ENCODE data around the gene HNRNPA1L2.
A peak's percentile ranks its signal among the peaks of the same experiment; 100 is the strongest.
"Not testable (repeated sequence)": the region's sequence is repeated elsewhere in the genome, so short reads cannot be mapped to it uniquely, and the experiment has no call there.

HNRNPA1L2 gene

GRCh38 chr13:52646967-52647366 is 4.7 kb downstream of the HNRNPA1L2 start:
- no peak for DNase-seq (ENCODE audit: low read depth in 2 of 2)

- DNase-seq (ENCODE audit: low read depth in 2 of 2), result no peak
Observed at GRCh38 chr13:52650731-52651130, 8.5 kb downstream of the HNRNPA1L2 start.

DNA sequence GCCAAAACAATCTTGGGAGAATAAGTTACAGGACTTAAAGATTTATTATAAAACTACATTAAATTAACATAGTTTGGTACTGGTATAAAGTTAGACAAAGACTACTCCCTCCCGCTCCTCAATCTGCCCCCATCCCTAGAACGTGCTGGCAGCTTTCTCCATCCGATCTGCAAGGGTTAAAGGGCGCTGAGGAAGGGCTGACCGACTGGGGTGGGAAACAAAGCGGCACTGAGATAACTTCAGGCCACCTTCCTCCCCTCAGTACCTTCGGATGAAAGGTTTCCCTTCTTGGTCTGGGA is 9.6 kb downstream of the HNRNPA1L2 start:
- no peak for DNase-seq (ENCODE audit: low read depth in 2 of 2)

- peak; percentile 91 to 94 for DNase-seq (ENCODE audit: low read depth in 2 of 2)
Observed at GRCh38 chr13:52652196-52652979, 10.2 kb downstream of the HNRNPA1L2 start, which contains the start of gene SUGT1. TSS of gene SUGT1 (plus strand) at chr13:52652836. CDS start at chr13:52652921, 85 bp downstream.

- DNase-seq (ENCODE audit: low read depth in 2 of 2), result peak in 1 of 2 donors; percentile 29
Observed at GRCh38 chr13:52652980-52653303, 10.7 kb downstream of the HNRNPA1L2 start.

GRCh38 chr13:52659340-52659739 is 17.1 kb downstream of the HNRNPA1L2 start:
- no peak for DNase-seq (ENCODE audit: low read depth in 2 of 2)

DNA sequence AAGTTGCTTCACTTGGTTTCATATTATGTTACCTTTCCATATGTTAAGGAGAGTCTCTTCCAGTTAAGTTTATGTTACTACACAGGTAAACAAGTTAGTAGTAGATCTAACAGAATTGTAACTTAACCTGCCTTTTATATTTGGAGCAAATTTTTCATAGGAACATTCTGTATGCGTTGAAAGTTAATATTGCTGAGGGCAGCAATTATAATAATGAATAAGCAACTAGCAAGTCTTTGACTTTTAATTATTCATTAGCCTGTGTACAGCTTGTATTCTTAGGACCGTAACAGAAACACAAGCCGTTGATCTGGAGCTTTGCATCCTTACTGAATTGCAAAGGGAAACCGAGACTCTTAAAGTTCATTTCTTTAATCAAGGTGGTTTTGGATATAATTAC is 22.0 kb downstream of the HNRNPA1L2 start:
- no peak for DNase-seq (ENCODE audit: low read depth in 2 of 2)

DNA sequence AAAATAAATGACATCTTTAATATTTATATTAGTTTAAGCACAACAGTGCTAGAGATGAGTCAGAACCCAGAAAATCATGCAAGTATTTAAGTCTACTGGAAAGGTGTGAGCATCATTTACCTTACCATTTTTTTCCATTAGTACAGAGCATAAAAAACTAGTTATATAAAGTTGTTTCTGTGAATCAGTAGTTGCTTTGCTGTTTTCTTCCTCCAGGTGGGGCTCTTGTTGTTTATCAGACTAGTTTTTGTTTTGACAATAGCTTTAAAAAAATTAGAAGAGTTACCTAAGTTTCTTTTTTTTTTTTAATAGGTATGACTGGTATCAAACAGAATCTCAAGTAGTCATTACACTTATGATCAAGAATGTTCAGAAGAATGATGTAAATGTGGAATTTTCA is 23.1 kb downstream of the HNRNPA1L2 start:
- DNase-seq (ENCODE audit: low read depth in 2 of 2), result no peak

DNA sequence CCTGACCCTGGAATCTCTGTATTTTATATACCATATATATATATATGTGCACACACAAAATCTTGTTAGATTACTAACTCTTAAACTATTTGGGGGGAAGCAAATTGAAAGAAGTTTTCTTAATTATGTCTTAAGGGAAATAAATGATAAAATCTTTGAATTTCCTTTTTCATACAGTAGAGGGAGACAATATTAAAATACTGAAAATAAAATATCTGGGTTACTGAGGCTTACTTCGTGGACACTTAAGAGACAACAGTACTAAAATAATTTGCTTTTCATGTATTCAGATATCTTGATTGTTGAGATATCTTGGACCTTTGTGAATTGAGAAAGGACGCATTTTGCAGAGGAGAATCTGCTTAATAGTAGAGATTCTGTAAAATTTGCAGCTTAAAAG is 27.4 kb downstream of the HNRNPA1L2 start:
- DNase-seq (ENCODE audit: low read depth in 2 of 2), result no peak

- no peak for DNase-seq (ENCODE audit: low read depth in 2 of 2)
Observed at GRCh38 chr13:52670726-52671125, 28.5 kb downstream of the HNRNPA1L2 start.

DNA sequence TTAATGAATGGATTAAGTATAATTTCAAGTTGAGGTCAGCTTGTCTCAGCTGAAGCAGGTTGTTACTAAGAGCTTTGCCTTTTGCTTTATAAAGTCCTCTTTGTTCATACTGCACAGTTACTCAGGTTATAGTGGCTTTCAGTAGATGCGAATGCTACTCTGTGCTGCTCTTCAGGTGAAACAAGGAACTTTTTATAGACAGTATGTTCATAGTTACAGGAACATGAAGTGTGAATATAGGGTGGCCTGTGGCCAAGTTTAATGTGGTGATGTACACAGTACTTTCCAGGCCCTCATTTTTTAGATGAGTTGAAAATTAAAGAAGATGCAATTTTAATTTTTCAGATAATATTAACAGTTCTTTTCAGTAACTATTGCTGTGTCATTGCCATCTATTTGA is 31.2 kb downstream of the HNRNPA1L2 start:
- no peak for DNase-seq (ENCODE audit: low read depth in 2 of 2)

DNA sequence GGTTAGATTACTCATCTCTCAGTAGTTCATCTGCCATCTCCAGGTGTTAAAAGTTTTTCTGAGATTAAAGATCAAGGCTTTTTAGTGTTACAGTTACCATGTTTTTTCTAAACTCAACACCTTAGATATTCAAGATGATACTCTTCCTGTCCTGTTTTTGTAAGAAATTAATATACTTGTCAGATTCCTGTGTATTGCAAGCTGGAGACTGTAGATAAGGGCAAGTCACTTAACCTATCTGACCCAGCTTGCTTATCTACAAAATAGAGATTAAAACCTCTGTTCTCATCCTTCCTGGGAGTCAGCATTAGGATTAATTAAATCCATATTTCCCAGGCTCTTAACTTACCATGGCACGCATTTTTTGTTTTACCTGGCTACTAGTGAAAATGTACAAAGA is 35.6 kb downstream of the HNRNPA1L2 start:
- no peak for DNase-seq (ENCODE audit: low read depth in 2 of 2)

DNA sequence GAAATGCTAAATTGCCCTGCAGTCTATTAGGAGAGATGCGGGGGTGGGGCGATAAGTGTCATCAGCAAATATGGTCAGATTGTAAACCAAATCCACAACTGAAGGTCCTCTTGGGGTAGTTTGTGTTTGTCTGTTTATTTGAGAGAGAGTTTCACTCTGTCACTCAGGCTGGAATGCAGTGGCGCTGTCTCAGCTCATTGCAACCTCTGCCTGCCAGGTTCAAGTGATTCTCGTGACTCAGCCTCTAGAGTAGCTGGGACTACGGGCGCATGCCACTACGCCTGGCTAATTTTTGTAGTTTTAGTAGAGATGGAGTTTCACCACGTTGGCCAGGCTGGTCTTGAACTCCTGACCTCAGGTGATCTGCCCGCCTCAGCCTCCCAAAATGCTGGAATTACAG is 43.6 kb downstream of the HNRNPA1L2 start:
- DNase-seq (ENCODE audit: low read depth in 2 of 2), result not testable (repeated sequence)

DNA sequence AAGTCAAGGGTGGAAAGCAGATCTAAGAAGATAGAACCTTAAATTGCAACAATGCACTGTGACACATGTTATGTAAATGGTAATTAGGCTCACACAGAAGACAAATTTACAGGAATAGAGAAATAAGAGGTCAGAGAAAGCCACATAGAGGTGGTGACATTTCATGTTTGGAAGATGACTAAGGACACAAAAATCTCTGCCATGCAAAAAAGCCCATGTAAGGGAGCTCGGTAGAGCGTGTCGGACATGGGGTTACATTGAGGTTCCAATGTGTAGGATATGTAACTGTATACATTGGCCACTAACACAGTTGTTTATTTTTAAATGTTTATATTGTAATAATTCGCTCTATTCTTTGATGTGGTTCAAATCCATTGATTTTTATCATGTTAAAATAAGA is 44.1 kb downstream of the HNRNPA1L2 start:
- DNase-seq (ENCODE audit: low read depth in 2 of 2), result no peak
